ENCODE data around the gene GAPVD1. TPM values are rescaled to one million over a fixed set of nuclear protein-coding genes. Genes with fewer than 3 reads are reported as not detected.

GAPVD1 gene
- total RNA-seq (2021) = 39.2 and 39.5 TPM in 2 replicates
- long read RNA-seq, full-length matches to known transcripts = 9 of 319 reads
- long read RNA-seq, partial matches to known transcripts = 133 of 319 reads
- long read RNA-seq, other reads (novel, unspliced or antisense) = 177 of 319 reads

- Histone ChIP-seq H3K23ac (ENCODE audit: insufficient read length, low read depth, low read length) (no peak within 1 kb of the TSS), H3K79me2 (ENCODE audit: insufficient read depth, low read length) (peaks cover 3% of the 10 kb centered on the region; the same call in 1 of the 2 replicates), H2BK20ac (ENCODE audit: low read depth, low read length, poor library complexity, severe bottlenecking) (no peak within 1 kb of the TSS), H4K20me1 (ENCODE audit: control insufficient read depth, insufficient read depth, insufficient read length) (no peaks in the 10 kb centered on the region), H4K8ac (replicated peaks; ENCODE audit: insufficient read length, low read depth, low read length) (no peak within 1 kb of the TSS), H3K27me3 (ENCODE audit: insufficient read depth, low read length) (no peaks in the 10 kb centered on the region), H2BK5ac (ENCODE audit: insufficient read length, low read length) (no peak within 1 kb of the TSS), H3K4me2 (ENCODE audit: insufficient read depth, insufficient read length, low read length) (peak within 1 kb of the TSS; percentile 95), H2AK5ac (ENCODE audit: insufficient read length, low read length) (no peak within 1 kb of the TSS), H2AFZ (ENCODE audit: low read length) (peak within 1 kb of the TSS; percentile 90), H3K18ac (ENCODE audit: insufficient read length, low read depth, low read length) (no peak within 1 kb of the TSS), H3K9ac (ENCODE audit: extremely low read depth, insufficient read length, low read length) (peak within 1 kb of the TSS; percentile 83), H3K4me1 (ENCODE audit: insufficient read depth, low read length) (no peaks in the 10 kb centered on the region), H4K91ac (ENCODE audit: insufficient read length, low read depth, low read length) (no peak within 1 kb of the TSS), H4K5ac (ENCODE audit: insufficient read length, low read depth, low read length) (no peak within 1 kb of the TSS), H3K14ac (ENCODE audit: insufficient read depth, low read length) (peak within 1 kb of the TSS; percentile 85), H3K79me1 (ENCODE audit: insufficient read depth, low read depth, low read length, poor library complexity, severe bottlenecking) (no peaks in the 10 kb centered on the region), H2BK12ac (ENCODE audit: insufficient read length, low read depth, low read length) (no peak within 1 kb of the TSS), H3K56ac (ENCODE audit: insufficient read length, low read depth, low read length) (no peak within 1 kb of the TSS), H3K9me3 (ENCODE audit: control insufficient read depth, low read depth, low read length) (no peaks in the 10 kb centered on the region), H3K27ac (ENCODE audit: insufficient read length, low read depth, low read length) (no peak within 1 kb of the TSS), H2BK120ac (ENCODE audit: low read depth, low read length, poor library complexity, severe bottlenecking) (no peak within 1 kb of the TSS), H2BK15ac (ENCODE audit: low read depth, low read length) (no peak within 1 kb of the TSS), H3T11ph (ENCODE audit: low read length) (no peak within 1 kb of the TSS), H3K4ac (ENCODE audit: low read depth, low read length) (no peak within 1 kb of the TSS), H3K23me2 (ENCODE audit: insufficient read length, low read depth, low read length, poor library complexity, severe bottlenecking) (peaks cover 4% of the 10 kb centered on the region)
- Mint-ChIP-seq H3K27me3 (ENCODE audit: low read depth) (no peaks in the 10 kb centered on the region), H3K9me3 (peaks cover 0 to 7% of the 10 kb centered on the region in 2 experiments; a peak in 1 of 5 replicates), H3K4me1 (peaks cover 8 to 12% of the 10 kb centered on the region in 2 experiments), H3K27ac (peak within 1 kb of the TSS; percentile 16 to 93 (median 87); a peak in 5 of 7 replicates), H3K4me3 (peak within 1 kb of the TSS; percentile 97 to 99), H3K36me3 (ENCODE audit: insufficient read depth in 1 of 3, low read depth in 3 of 3) (peaks cover 2 to 23% (median 12%) of the 10 kb centered on the region in 3 experiments; a peak in 6 of 7 replicates)
- WGBS (ENCODE audit: extremely low coverage, insufficient read length, low lambda C conversion rate) = no CpG with 5 or more reads among the region's 72 CpGs
- DNase-seq = peak; percentile 96
- TF ChIP-seq CTCF (conservative IDR thresholded peaks at IDR 0.05) = peak; percentile 49; the same call in 2 of the 3 replicates
Observed at GRCh38 chr9:125261501-125262293, at the start of gene GAPVD1. GAPVD1 (plus strand) TSS chr9:125261826; CDS start chr9:125298922, 37,096 bp downstream.

Data from H9 (cell line).